Left ventricle myocardium inferior (tissue), 1 donor: ENCODE results near the gene TOMM20. TPM values are rescaled to one million over a fixed set of nuclear protein-coding genes. Genes with fewer than 3 reads are reported as not detected.
"Not testable (repeated sequence)": the region's sequence is repeated elsewhere in the genome, so short reads cannot be mapped to it uniquely, and the experiment has no call there.

Experiments used
- DNase-seq: peaks from one replicate; pipeline ENCODE4 v3.0.0-alpha.2; 2020
- H3K27ac ChIP-seq: fragments of 200-600 bp; replicated peaks from 2 replicates; pipeline ENCODE4 v1.8.0; 2021
- H3K27me3 ChIP-seq: fragments of 200-600 bp; 2 replicates; pipeline ENCODE4 v1.8.0; 2021; ENCODE audit warnings: low read depth
- H3K36me3 ChIP-seq: fragments of 200-600 bp; 2 replicates; pipeline ENCODE4 v1.8.0; 2021
- H3K4me1 ChIP-seq: fragments of 200-600 bp; 2 replicates; pipeline ENCODE4 v1.8.0; 2021
- H3K4me3 ChIP-seq: fragments of 200-600 bp; 2 replicates; pipeline ENCODE4 v1.8.0; 2021; ENCODE audit warnings: mild to moderate bottlenecking, moderate library complexity
- H3K9me3 ChIP-seq: fragments of 200-600 bp; replicated peaks from 2 replicates; pipeline ENCODE4 v1.8.0; 2021
- CTCF ChIP-seq: fragments of 200-600 bp; IDR thresholded peaks from 2 replicates; pipeline ENCODE4 v1.8.0; 2021; ENCODE audit warnings: antibody characterized with exemption, mild to moderate bottlenecking, borderline replicate concordance
- intact Hi-C: fragments of 100-400 bp; cut with micrococcal nuclease; formaldehyde crosslinking; loops from one replicate; pipeline ENCODE4 v1.11.0; 2022
- total RNA-seq: library from RNA; stranded (reverse); fragmentation: NEBNext Ultra II Directional; extraction: Animal tissue kit (Norgen Biotek cat#: 25700); gene quantifications from one replicate; pipeline ENCODE4 v1.2.1, GENCODE V29; 2021
- donor health status: DM: no; HTN: yes; CAD: no; lungs with severe emphysema.

The TOMM20 gene
- total RNA-seq, 1 donor from 2014 or later: 84.1 TPM

DNA sequence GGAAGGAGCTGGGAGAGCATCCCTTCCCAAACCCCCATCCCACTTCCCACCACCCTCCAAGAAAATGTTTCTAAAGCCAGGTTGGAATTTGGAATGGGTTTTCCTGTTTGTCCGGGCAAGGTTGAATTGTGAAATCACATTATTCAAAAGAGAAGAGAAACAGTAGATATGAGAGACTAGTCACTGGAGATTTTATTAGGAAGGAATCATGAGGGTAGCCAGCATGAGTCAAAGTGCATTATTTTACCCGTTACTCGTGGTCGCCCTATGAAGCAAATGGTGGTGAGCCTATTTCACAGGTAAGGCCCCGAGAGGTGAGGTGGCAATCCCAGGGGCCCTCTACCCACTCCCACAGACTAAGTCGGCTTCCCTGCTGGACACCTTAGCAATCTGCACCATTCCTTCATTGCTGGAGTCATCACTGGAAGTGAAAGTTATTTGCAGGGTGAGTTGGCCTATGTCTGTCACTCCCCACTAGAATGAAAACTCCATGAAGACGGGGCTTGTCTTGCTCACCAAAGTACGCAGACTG, 52.8 kb downstream of the TOMM20 start:
- Histone ChIP-seq H3K9me3 (no peaks in the 10 kb centered on the region), H3K4me1 (peaks cover 87% of the 10 kb centered on the region), H3K36me3 (no peaks in the 10 kb centered on the region), H3K4me3 (peak overlapping the region; percentile 36), H3K27ac (peak overlapping the region; percentile 94), H3K27me3 (no peaks in the 10 kb centered on the region)
- DNase-seq: no peak
- peak; percentile 13 for TF ChIP-seq CTCF
- intact Hi-C loops: loop anchor here (2.0 to 5.0 kb wide), 3 partner anchors 77 to 354 kb away; no protein-coding TSS in a partner anchor

GRCh38 chr1:235075048-235075776, 53.4 kb downstream of the TOMM20 start:
- DNase-seq: peak; percentile 74
- no peak for TF ChIP-seq CTCF
- Histone ChIP-seq H3K4me3 (peak overlapping the region; percentile 36), H3K27ac (peak overlapping the region; percentile 94), H3K4me1 (peaks cover 90% of the 10 kb centered on the region), H3K27me3 (no peaks in the 10 kb centered on the region), H3K36me3 (no peaks in the 10 kb centered on the region), H3K9me3 (no peaks in the 10 kb centered on the region)
- intact Hi-C loops: loop anchor here (2.0 to 5.0 kb wide), 3 partner anchors 76 to 353 kb away; no protein-coding TSS in a partner anchor

GRCh38 chr1:235074523-235075047, 54.1 kb downstream of the TOMM20 start:
- Histone ChIP-seq H3K36me3 (no peaks in the 10 kb centered on the region), H3K4me3 (peak overlapping the region; percentile 36), H3K9me3 (no peaks in the 10 kb centered on the region), H3K4me1 (peaks cover 90% of the 10 kb centered on the region), H3K27ac (peak overlapping the region; percentile 94), H3K27me3 (no peaks in the 10 kb centered on the region)
- peak; percentile 45 for DNase-seq
- intact Hi-C loops: loop anchor here (2.0 to 5.0 kb wide), 3 partner anchors 76 to 352 kb away; no protein-coding TSS in a partner anchor
- TF ChIP-seq CTCF: no peak

DNA sequence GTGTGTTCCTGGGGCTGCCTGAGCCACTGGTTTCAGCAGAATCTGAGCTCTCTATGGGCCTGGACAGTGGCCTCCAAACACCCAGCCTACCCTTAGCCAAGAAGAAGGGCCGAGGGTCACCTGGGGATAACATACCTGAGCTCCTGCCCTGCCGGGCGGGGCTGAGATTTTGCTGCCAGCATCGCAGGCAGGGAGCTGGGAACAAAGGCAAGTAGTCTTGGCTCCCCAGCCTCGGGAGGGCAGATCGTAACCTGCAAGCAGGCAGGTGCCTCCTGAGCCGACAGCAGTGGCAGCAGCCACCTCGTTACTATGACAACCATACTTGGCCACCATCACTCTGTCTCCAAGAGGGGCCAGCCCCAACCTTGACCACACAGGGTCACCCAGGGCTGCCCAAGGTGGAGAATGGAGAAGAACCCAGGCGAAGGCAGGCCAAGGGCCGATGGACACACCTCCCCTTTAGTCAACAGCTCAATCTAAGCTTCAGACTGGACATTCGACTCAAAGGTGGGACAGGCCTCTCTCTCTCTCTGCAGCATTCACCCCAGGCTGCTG, 54.6 kb downstream of the TOMM20 start:
- no peak for TF ChIP-seq CTCF
- Histone ChIP-seq H3K9me3 (no peaks in the 10 kb centered on the region), H3K27ac (peak overlapping the region; percentile 94), H3K36me3 (no peaks in the 10 kb centered on the region), H3K27me3 (no peaks in the 10 kb centered on the region), H3K4me3 (peak overlapping the region; percentile 36), H3K4me1 (peaks cover 90% of the 10 kb centered on the region)
- intact Hi-C loops: loop anchor here (2.0 kb wide), 1 partner anchor 75 kb away; no protein-coding TSS in a partner anchor
- DNase-seq: no peak

DNA sequence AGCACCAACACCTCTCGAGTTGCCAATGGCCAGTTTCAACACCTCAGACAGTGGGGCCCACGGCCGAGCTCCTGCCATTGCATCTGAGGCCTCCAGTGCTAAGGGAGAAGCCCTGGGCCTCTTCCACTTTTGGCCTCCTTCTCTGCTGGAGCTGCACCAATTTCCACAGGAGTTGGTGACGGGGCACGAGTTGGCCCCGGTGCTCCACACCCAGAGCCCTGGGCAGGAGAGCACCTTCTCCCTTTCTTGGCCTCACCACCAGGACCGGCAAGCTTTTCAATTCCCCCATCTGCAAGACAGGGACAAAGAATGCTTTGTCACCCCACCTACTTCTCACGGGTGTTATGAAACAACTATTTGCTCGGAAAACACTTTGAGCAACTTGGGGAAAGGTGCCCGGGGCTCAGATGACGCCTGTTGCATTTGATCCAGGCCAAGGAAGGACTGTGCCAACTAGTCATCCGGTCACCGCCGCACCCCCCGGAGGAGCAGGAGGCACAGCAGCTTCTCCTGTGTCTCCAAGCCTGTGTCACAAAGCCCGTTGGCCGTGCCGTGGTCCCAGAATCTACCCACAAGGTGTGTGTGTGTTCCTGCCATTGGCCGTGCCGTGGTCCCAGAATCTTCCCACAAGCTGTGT, 55.2 kb downstream of the TOMM20 start:
- DNase-seq: peak; percentile 57
- Histone ChIP-seq H3K4me3 (no peak overlapping the region), H3K9me3 (no peaks in the 10 kb centered on the region), H3K36me3 (no peaks in the 10 kb centered on the region), H3K4me1 (peaks cover 90% of the 10 kb centered on the region), H3K27ac (peak overlapping the region; percentile 94), H3K27me3 (no peaks in the 10 kb centered on the region)
- TF ChIP-seq CTCF: no peak
- intact Hi-C loops: no loop called here

- H3K27me3 ChIP-seq, H3K9me3 ChIP-seq, H3K36me3 ChIP-seq, intact Hi-C loops, DNase-seq, H3K4me3 ChIP-seq: not testable (repeated sequence)
- Histone ChIP-seq H3K27ac (peak overlapping the region; percentile 94), H3K4me1 (peaks cover 92% of the 10 kb centered on the region)
Observed at GRCh38 chr1:235072577-235072976, 56.1 kb downstream of the TOMM20 start.
